GM19467 (cell line): ENCODE results near the gene SHOC1.
"Not testable (repeated sequence)": the region's sequence is repeated elsewhere in the genome, so short reads cannot be mapped to it uniquely, and the experiment has no call there.

ENCODE experiments used
- ATAC-seq: cut with Tn5 transposase; IDR thresholded peaks from one replicate; pipeline ENCODE4 v1.9.1; 2021; ENCODE audit warnings: mild to moderate bottlenecking, moderate library complexity; ENCODE audit not compliant: unreplicated experiment

SHOC1 gene

GRCh38 chr9:111805830-111806241 lies 11.1 kb upstream of the SHOC1 start:
- no peak for ATAC-seq

GRCh38 chr9:111805262-111805661 lies 10.5 kb upstream of the SHOC1 start:
- ATAC-seq = no peak

DNA sequence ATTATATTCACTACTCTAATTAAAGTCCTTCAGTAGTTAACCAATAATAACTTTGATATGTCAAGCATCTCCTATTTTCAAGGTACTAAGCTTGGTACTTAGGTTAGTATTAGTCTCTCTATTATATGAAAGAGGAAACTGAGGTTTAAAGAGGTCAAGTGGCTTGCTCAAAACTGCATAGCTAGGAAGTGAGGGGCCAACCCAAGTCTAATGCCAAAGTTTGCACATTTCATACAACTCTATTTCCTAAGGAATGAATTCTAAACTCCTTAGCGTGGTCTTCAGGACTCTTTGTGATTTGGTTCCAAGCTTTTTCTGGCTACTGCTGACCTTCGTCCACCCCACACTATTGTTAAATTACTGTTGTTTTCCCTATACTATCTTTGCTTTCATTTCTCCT lies 9.9 kb upstream of the SHOC1 start:
- ATAC-seq = no peak

DNA sequence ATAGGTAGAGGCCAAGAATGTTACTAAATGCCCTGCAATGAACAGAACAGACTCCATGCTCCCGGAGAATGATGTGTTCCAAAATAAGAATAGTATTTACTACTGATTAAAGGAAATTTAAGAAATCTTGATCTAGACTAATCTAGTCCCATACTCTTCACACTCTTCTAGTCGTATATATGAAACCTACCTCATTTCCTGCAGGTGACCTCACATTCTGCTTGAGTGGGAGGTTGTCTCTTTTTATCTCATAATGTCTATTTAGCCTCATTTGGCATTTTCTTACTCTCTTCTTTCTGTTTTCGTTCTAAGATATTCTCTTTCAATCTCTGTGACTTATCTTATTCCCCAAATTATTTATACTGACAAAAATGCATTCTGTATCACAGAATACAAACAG lies 9.2 kb upstream of the SHOC1 start:
- no peak for ATAC-seq

- no peak for ATAC-seq
Measured at GRCh38 chr9:111799915-111800526, 5.3 kb upstream of the SHOC1 start.

GRCh38 chr9:111799506-111799905 lies 4.8 kb upstream of the SHOC1 start:
- no peak for ATAC-seq

DNA sequence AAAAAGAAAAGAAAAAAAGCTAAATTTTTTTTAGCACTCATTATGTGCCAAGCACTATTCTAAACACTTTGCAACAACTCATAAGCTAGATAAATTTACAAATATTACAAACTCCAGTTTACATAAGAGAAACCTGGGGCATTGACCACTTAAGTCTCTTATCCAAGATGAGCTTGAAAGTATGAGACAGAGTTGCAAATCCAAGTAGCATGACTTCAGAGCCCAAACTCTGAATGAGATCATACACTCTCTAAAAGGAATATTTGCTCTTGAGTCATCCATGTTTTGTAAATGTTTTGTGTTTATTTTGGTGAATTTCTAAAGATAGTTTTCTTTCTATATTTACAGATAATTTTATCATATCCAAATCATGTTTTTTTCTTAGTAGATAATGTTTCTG lies 4.0 kb upstream of the SHOC1 start:
- no peak for ATAC-seq

DNA sequence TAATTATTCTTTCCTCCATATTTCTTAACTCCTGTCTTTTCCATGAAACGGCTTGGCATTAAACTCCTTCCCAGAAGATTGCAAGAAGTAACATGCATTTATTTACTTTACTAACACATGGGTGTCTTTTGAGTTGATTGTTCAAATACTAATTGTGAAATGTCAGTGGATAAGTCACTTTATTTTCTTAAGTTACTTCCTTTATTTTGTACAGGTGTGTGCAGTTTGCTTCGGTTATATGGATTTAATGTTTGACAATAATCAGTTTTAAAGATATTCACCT lies 761 bp upstream of the SHOC1 start:
- no peak for ATAC-seq

DNA sequence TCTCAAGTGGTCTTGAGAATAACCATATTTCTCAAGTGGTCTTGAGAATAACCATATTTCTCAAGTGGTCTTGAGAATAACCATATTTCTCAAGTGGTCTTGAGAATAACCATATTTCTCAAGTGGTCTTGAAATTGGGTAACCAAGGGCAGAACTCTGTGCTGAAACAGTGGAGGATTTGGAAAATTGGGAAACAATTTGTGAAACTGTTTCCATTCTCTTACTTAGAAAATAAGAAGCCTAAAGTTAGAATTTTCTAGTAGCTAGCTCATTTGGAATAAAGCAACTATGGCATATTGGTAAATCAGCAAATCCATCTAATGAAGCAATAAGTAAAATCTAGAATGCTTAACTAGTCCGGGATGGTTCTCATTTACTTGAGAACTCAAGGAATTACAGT lies 2.9 kb downstream of the SHOC1 start:
- ATAC-seq = not testable (repeated sequence)

GRCh38 chr9:111789881-111790280 lies 4.9 kb downstream of the SHOC1 start:
- ATAC-seq = no peak

GRCh38 chr9:111783857-111784256 lies 10.9 kb downstream of the SHOC1 start:
- ATAC-seq = no peak

- no peak for ATAC-seq
Measured at GRCh38 chr9:111783424-111783823, 11.3 kb downstream of the SHOC1 start.

DNA sequence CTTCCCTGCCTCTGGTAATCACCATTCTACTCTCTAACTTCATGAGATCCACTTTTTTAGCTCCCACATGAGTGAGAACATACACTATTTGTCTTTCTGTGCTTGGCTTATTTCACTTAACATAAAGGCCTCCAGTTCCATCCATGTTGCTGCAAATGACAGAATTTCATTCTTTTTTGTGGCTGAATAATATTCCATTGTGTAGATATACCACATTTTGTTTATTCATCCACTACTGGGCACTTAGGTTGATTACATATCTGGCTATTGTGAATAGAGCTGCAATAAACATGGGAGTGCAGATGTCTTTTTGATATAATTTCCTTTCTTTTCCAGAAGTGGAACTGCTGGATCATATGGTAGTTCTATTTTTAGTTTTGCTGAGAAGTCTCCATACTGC lies 28.7 kb downstream of the SHOC1 start:
- ATAC-seq = no peak

GRCh38 chr9:111762556-111762955 lies 32.2 kb downstream of the SHOC1 start:
- no peak for ATAC-seq

DNA sequence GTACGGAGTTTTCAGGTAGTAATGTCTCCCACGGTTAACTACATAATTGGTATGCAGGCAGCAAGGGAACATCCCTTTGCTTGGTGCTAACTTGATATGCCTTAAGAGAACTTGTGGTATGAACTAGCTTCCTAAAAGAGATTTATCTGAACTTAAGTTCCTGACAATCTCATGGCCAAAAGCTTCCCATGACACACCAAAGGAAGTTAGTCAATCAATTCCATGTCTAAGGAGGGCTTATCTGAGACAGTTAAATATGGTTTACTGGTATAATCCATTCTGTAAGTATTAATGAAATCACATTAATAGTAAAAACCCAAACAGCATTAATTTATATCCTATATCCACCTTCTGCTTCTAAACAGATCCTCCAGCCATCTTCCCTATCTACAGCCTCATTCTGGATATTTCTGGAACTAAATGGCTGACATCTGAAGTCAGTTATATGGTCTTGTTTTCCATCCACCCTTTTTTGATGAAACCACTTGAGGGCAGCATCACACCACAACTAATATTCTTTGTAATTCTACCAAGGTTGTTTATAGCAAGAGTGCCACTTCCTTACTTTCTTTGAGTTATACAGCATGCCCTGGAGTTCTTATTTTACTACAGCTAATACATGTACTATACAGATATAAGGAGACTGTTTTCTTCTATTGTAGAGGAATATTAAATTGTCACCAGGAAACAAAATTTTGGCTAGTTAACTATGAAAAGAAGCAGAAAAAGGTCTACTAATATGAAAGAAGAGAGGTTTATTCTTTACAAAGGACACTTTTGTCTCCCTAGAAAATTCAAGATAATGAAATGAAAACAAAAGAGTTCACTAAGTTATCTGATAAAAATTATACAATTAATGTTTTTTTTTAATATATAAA lies 34.7 kb downstream of the SHOC1 start:
- no peak for ATAC-seq

DNA sequence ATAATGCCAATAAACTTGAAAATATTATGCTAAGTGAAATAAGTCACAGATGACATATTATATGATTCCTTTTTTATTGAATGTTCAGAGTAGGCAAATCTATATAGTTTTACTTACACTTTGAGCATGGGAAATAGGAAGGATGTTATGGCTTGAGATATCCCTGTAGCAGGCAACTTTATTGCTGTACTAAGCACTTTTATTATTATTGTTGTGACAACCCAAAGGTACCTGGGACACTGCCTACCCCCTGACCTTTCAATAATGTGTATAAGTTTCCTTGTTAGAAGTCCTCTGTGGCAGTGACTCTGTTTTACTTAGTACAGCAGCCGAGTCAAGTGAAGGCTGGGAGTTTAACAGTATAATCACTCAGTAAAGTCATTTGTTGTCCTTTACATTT lies 39.9 kb downstream of the SHOC1 start:
- ATAC-seq = no peak

- no peak for ATAC-seq
Measured at GRCh38 chr9:111752455-111752854, 42.3 kb downstream of the SHOC1 start.
